SK-N-DZ (cell line): ENCODE measurements around the gene ZBTB47.
A peak's percentile ranks its signal among the peaks of the same experiment; 100 is the strongest.

ENCODE experiments used
- DNase-seq: peaks from one replicate; pipeline ENCODE4 v3.0.0-alpha.2; 2015; ENCODE audit warnings: low spot score

The ZBTB47 gene

GRCh38 chr3:42665050-42665878 lies 11.8 kb downstream of the ZBTB47 start:
- DNase-seq, result no peak

- DNase-seq, result no peak
Observed at GRCh38 chr3:42666022-42666421, 12.5 kb downstream of the ZBTB47 start.

- no peak for DNase-seq
Observed at GRCh38 chr3:42666577-42666998, 13.1 kb downstream of the ZBTB47 start.

DNA sequence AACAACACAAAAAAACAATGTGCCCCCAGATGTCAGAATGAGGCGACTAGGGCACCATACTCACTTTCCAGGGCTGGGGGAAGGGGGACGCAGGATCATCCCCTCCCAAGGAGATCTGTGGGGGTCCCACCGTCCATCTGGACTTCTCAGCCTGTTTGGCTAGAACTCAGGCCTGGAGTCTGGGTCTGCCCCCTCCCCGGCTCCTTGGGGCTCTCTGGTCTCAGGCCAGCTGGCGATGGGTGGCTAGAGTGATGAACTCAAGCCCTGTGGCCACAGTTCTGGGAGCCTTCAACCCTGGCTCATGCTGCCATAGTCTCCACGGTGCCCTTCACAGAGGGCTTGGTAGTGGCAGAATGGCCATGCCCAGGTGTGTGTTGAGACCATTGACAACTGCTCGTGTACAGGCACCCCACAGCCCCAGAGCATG lies 13.6 kb downstream of the ZBTB47 start:
- DNase-seq, result no peak

GRCh38 chr3:42667523-42668412 lies 14.3 kb downstream of the ZBTB47 start:
- DNase-seq, result peak; percentile 80

DNA sequence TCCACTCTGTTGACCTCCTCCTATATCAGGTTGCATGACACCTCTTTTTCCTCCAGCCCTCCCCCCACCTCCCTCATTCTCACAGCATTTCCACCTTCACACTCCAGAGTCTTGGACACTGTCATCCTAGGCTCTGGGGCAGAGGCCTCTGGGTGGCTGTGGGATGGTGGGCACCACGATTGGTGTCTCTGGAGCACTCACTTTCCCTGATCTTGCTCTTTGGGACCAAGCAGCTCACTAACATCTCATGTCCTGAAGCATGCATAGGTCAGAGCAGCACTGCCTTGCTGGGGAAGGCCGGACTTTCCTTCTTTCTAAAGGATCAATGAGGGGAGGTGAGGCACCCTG lies 14.9 kb downstream of the ZBTB47 start:
- no peak for DNase-seq

GRCh38 chr3:42668793-42669217 lies 15.3 kb downstream of the ZBTB47 start:
- DNase-seq, result no peak

- DNase-seq, result no peak
Observed at GRCh38 chr3:42670051-42670576, 16.6 kb downstream of the ZBTB47 start.

GRCh38 chr3:42670670-42671069 lies 17.2 kb downstream of the ZBTB47 start:
- no peak for DNase-seq

DNA sequence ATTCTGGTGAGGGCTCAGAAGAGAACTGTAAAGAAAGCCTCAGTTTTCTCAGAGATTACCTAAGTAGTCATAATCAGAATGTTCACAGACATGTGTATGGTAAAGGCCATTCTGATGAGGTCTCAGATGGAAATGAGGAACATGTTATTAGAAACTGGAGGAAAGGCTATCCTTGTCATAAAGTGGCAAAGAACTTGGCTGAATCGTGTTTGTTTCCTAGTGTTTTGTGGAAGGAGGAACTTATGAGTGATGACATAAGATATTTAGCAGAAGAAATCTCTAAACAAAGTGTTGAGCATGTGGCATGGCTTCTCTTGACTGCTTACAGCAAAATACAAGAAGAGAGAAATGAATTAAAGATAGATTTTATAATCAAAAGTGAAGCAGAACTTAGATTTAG lies 19.0 kb downstream of the ZBTB47 start:
- no peak for DNase-seq

- DNase-seq, result no peak
Observed at GRCh38 chr3:42673082-42673481, 19.6 kb downstream of the ZBTB47 start.

DNA sequence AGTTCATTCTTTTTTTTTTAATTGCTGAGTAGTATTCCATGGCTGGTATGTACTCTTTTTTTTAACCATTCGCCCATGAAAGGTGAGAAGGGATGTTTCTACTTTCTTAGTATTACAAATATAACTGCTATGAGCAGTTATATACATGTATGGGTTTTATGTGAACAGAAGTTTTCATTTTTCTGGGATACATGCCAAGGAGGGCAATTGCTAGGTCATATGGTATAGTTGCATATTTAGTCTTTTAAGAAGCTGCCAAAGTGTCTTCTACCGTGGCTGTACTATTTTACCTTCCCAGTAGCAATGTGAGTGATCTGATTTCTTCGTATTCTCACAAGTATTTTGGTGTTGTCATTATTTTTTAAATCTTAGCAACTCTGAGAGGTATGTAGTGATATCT lies 20.6 kb downstream of the ZBTB47 start:
- no peak for DNase-seq

- no peak for DNase-seq
Observed at GRCh38 chr3:42675909-42676308, 22.4 kb downstream of the ZBTB47 start.

DNA sequence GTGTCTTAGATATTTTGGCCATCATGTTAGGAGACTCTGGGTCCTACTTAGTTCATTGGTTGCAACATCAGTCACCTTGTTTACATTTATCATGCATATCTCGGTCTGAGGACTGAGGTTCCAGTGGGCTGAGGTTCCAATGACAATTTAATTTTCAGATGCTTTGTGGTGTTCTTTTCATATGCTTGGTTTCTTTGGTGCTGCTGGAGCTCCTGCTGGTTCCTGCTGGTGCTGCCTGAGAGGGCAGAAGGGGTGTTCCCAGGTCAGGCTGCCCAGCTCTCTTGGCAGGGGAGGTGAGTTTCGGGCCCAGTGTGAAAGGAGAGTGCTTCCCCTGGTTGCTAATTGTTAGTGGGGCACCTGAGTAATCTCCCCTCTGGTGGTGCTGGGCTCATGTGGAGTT lies 24.9 kb downstream of the ZBTB47 start:
- DNase-seq, result no peak

DNA sequence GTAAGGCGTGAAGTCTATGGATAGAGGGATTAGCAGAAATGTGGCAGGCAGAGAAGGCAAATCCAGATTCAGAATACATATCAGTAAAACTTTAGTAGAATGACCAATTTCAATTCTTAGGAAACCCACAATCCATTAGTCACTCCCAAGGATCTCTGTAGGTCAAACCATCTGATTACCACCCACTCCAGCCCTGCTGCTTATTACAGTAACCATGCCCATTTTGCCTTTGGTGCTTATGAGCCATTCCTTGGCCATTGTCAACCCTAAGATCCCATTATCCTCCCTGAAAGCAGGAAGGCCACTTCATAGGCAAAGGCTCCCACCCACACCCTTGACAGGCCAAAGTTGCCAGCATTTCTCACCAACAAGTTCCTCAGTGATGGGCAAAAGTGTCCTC lies 26.8 kb downstream of the ZBTB47 start:
- no peak for DNase-seq

DNA sequence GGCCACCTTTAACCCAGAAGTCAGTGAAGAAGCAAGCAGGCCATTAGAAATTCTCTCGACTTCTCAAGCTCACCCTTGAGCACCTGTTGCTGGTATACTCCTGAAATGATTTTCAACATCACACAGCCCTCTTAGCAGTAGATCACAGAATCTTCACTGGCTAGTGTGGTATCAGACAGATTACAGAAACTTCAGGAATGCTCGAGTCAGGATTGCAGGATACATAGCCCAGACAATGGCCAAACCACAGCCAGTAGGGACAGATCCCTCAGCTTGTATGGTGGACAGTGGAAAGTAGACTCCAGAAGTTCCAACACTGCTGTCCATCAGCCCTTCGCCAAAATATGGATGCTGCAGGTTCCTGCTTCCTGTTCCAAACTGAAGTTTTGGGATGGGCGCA lies 27.3 kb downstream of the ZBTB47 start:
- DNase-seq, result no peak

GRCh38 chr3:42681361-42682038 lies 28.0 kb downstream of the ZBTB47 start:
- no peak for DNase-seq

DNA sequence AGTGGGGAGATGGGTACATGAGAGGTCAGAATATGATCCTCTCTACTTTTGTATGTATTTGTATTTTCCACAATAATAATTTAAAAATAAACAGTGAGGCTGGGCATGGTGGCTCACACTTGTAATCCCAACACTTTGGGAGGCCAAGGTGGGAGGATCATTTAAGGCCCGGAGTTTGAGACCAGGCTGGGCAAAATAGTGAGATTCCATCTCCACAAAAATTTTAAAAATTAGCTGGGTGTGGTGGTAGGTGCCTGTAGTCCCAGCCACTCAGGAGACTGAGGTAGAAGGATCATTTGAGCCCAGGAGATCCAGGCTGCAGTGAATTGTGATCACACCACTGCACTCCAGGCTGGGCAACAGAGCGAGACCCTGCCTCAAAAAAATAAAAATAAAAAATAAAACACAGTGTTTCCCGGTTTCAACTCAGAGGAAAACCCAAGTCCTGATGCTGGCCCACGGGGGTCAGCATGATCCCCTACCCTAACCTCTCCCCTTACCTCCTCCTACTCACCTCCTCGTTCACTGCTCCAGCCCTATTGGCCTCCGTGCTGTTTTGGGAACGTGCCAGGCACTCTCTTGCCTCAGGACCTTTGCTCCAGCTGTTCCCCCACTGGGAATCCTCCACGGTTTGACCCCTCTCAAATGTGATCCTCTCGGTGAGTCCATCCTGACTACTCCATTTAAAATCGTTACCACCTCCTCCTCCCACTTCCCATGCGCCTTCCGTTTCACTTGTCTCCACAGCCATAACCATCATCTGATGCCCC lies 29.0 kb downstream of the ZBTB47 start:
- DNase-seq, result no peak

DNA sequence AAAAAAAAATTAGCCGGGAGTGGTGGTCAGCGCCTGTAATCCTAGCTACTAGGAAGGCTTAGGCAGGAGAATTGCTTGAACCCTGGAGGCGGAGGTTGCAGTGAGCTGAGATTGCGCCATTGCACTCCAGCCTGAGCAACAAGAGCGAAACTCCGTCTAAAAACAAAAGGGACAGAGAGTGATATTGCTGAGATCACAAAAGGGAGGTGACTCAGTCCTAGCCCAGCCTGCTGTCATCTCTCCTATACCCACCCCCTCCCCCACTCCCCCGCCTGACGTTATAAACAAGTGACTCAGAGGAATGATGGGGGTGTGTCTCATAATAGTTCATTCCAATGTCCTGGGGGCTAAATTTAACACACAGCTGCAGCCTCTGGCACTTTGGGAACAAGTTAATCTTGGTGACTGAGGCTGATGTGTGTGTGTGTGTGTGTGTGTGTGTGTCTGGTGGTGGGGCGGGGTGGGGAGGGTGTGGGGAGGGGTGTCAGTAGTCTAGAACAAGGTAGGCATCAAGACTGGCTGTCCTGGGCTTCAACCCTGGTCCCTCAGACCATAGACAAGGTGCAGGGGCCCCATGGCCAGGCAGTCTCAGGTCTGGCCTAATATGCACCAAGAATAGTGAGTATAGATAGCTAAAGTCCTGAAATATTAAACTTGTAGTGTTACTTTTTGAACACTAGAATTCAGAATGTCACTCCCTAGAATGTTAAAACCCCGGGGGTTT lies 30.5 kb downstream of the ZBTB47 start:
- no peak for DNase-seq

- DNase-seq, result no peak
Observed at GRCh38 chr3:42684632-42685362, 31.3 kb downstream of the ZBTB47 start.
